Kidney glomerular epithelial cell (primary cell): Measurements from ENCODE around the gene SELE.
"Not testable (repeated sequence)": the region's sequence is repeated elsewhere in the genome, so short reads cannot be mapped to it uniquely, and the experiment has no call there.

ENCODE experiments used
- DNase-seq: peaks from one replicate; lab custom pipeline; 2025; lab: John Stamatoyannopoulos, UW

Gene SELE

DNA sequence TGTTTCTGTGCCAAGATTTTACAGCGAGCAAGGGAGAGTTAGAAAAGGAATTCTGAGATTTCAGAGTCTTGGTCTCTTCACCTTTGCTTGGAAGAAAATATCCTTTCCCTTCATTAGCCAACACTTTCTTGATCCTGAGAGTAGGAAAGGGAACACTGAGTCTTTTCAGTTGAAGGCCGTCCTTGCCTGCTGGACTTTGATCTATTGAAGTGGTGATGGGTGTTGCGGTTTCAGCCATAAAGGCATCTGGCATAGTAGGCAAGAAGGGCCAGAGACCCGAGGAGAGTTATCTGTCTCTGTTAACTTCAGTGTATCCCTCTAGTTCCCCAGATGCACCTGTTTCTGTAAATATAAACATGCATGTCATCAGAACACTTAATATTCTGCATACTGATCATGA is 9.7 kb downstream of the SELE start:
- DNase-seq: no peak

DNA sequence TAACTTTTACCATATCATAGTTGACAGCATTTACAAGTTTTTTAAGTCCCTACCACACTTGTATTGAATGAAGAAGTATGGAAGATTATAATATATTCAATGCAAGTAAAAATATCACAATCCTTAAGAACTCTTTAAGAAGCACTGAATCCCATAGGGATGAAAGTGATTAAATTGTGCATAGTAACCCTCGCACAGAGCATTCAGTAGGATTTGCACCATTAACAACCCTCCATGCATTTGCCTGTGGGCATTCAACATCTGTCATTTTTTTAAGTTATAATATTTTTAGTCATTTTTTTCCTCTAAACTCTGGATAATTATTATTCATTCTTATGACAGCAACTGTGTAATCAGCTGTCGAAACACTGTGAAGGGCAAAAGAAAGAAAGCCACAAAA is 10.1 kb downstream of the SELE start:
- DNase-seq: no peak

DNA sequence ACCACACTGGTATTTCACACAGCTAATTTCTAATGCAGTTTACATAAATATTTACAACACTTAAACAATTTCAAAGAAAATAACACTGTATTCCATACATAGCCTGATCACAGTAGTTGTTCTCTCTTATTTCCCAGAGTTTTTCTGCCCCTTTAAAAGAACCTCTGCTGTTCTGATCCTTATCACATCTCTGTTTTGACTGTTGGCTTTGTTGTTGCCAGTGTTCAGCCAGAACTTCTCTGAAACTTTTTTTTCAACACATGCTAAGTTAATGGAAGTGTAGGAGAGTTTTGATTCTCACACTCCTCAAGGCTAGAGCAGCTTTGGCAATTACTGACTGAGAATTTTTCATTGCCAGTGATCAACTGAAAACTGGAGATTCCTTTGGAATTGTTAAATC is 11.1 kb downstream of the SELE start:
- DNase-seq: no peak

DNA sequence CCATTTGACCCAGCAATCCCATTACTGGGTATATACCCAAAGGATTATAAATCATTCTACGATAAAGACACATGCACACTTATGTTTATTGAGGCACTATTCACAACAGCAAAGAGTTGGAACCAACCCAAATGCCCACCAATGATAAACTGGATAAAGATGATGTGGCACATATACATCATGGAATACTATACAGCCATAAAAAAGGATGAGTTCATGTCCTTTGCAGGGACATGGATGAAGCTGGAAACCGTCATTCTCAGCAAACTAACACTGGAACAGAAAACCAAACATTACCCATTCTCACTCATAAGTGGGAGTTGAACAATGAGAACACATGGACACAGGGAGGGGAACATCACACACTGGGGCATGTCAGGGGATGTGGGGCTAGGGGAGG is 18.8 kb downstream of the SELE start:
- DNase-seq: not testable (repeated sequence)

DNA sequence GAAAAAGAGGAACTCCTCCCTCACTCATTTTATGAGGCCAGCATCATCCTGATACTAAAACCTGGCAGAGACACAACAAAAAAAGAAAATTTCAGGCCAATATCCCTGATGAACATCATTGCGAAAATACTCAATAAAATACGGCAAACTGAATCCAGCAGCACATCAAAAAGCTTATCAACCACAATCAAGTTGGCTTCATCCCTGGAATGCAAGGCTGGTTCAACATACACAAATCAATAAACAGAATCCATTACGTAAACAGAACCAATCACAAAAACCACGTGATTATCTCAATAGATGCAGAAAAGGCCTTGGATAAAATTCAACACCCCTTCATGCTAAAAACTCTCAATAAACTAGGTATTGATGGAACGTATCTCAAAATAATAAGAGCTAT is 20.8 kb downstream of the SELE start:
- DNase-seq: not testable (repeated sequence)

DNA sequence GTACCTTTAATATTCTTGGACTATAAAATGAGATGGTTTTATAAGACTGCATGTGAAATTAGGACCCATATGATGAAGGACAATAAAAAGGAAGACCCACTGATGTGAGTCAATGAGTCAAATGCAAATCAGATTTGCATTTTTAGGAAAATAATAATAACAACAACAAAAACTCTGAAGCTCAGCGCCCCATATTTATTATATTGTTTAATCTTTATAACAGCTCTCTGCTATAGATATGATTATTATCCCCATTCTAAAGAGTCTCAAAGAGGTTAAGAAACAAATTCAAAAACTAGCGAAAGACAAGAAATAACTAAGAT is 21.6 kb downstream of the SELE start:
- DNase-seq: no peak

DNA sequence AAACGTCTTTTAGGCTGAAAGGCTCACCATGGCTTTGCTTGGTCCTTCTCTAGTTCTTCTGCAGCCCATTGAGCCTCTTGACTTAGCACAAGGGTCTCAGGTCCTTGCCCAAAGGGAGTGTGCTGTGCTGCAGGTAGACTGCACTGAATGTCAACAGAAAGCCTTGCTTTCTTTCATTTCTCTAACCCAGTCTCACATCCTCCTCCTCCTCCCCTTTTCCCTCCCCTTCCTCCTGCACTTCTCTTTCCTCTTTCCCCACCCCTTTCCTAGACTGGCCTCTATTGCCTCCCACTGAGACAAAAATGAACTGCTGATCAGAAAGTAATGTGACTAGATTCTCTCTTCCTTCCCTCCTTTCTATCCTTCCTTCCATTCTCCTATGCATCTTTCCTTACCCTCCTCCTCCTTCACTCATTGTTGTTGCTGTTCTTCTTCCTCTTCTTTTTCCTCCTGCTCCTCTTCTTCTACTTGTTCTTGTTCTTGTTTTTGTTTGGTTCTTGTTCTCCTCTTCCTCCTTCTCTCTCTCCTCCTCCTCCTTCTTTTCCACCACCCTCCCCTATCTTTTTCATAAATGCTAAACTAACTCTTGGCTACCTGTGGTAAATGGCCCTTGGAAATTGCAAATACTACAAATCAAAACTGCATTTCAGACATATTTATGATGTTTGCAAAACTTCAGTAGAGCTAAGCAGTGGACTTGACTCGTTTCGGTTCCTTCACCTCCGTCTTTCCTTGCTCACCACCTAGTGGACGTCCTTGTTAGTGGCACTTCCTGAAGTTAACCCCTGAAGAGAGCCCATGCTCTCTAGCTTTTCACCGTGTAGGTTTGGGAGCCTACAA is 22.2 kb downstream of the SELE start, which contains the start of gene SELL:
SELL (minus strand) TSS at position 152 of the 840 bp plus-strand sequence; CDS start at position 30, 122 bp downstream.
- peak; percentile 67 for DNase-seq

DNA sequence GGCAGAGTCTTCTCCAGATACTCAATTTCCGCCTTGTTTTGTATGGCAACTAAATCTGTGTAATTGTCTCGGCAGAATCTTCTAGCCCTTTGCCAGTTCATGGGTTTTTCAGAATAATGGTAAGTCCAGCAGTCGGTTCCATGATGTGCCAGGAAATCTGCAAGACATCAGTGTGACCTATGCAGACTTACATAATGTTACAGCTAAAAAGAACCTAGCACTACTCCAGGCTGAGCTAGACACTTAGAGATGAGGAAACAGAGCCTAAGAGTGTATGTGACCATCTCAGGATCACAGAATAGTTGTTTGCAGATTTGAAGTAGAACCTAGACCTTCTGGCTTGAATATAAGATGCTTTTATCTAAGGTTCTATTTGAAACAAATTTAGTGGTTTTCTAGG is 25.2 kb downstream of the SELE start:
- DNase-seq: no peak

DNA sequence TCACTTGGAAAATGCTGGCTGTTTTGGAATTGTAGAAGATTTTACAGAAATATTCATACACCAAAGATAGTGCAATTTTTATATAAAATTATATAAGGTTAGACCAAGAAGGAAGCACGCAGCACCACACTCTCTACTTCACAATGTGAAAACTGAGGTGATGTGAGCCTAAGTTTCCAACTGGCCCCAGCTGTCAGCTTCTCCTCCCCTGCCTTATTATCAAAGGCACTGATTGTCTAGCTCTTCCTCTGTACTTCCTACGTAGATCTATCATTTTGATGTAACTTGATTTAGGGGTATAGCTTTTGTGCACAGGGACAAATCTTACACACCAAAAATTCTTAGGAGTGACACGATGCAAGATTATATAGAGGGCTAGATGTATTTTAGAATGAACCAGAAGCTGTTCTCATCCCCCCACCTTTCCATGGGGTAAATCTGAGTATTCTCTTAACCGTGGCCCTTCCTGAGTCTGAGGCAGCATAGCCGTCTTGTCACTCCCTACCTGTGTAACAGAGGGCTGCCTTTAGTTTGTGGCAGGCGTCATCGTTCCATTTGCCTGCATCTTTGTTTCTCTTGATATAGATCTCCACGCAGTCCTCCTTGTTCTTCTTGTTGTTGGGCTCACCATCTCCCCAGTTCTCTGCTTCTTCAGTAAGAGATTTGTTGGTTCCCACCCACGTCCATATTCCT is 25.8 kb downstream of the SELE start:
- no peak for DNase-seq

DNA sequence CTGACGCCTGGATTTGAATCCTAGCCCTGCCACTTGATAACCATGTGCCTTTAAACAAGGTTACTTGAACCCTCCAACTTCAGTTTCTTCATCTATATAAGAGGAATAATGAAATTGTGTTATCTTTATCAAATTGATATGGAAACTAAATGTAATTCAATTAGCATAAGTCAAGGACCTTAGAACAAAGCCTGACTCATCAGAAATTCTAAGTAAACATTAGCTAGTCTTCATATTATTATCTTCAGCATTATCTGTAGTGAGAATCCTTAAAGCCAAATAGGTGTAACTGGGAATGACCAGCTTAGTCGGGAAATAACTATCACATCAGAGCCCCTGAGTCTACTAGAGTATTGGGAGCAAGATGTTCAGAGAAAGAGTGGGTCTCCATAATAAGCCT is 29.1 kb downstream of the SELE start:
- no peak for DNase-seq

DNA sequence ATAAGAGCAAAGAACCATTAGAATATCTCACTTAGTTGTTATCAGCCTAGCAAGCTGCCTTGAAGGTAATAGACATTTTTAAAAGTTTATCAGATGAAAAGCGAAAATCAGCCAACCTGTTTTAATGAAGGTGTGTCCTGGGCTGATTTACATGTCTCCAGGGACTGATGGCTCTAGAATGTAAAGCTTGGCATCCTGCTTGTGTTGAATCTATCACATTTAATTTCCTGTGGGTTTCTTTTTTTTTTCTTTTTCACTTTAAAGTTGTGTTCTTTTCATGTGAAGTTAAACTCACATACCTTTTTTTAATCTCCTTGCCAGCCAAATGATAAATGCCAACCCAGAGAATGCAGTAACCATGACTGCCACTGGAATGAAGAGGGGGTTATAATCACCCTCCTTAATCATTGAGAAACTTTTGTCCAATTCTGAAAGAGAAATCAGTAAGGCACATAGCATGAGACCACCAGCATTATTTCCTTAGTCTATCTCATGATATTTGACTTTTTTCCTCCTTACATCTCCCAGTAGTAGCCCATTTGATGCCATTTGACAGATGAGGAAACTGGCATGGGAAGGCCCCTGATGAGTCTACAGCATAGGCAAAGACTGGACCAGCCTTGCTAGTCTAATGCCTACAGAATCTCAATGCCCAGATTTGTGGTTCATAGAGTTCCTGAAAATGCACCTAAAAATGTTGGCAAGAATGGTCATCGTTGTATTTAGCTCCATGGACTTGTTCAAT is 32.4 kb downstream of the SELE start:
- DNase-seq: no peak

DNA sequence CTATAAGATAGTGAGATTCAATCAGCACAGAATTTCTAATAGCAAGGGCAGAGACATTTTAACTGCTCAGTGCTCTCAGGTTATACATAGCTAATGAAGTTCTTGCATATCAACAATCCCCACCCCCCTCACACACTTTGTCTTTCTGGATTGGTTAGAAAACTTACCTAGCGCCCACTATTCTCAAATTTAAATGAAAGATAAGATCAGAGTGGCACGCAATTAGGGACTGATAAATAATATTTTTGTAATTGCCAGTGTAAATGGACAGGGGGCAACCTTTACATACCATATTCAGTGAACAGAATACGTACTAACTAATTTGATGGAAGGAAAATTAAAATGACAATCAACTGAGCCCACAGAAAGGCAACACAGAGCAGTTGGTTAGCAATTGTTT is 34.2 kb downstream of the SELE start:
- no peak for DNase-seq

DNA sequence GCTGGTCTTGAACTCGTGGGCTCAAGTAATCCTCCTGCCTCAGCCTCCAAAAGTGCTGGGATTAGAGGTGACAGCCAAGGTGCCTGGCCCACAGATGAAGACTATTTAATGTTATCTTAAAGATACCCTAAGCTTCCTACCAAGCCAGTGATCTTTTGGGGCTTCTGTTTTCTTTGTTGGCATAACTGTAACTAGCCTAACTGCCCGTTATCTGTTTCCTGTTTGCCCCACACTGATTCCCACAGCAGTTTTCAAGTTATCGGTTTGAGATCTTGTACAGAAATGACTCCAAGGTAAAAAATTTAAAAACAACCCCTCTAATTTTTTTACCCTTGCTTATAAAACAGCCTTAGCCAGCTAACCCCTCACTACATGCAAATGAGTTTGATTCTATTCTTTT is 34.9 kb downstream of the SELE start:
- no peak for DNase-seq

DNA sequence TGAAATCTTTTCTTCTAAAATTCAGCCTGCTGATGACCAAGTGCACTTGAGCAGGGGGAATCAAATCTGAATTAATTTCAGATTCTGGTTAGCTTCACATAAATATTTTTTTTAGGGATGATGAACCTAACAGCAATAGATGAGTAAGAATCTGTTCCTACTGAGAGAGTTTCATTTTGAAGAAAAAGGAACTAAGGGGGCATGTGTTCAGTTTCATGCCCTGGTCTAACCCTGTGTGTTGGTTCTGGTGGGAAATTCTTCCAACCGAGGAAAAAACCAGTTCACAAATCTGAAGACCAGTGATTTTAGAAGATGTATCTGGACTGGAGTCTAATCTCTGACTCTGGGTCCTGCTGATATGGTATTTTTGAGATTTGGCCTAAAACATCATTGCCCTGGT is 36.1 kb downstream of the SELE start:
- no peak for DNase-seq

DNA sequence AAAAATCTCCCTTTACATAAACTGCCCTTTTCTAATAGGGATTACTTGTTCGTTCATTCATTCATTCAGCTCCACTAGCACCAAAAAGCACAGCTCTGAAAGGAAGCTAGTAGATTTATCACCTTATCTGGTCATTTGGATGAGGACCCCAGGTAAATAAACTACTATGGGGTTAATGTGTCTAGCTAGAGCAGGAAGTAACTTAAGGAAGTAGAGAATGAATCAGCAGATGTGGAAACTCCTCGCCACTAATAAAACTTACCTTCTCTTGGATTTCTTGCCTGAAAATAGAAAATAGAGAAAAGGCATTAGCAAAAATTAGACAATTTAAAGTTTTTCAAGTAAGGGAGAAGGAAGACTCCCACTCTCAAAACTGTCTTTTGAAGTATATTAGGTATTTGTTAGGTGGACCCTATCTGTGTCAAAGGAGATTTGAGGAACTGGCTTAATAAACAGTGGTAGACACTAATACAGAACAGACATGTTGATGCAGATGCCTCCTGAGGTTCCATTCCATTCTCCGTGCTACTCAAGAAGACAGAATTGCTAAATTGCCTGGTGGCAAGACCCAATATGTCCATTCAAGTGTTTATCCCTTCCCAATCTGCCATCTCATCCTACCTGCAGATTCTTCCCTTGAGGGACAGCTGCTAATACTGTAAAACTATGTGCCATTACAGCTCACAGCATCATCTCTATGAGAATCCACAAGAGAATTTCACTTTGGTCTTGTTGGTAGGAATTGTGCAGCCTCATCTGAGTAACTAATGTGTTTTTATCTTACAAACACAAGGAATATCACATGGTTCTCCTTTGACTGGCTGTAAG is 37.4 kb downstream of the SELE start:
- DNase-seq: peak; percentile 1

DNA sequence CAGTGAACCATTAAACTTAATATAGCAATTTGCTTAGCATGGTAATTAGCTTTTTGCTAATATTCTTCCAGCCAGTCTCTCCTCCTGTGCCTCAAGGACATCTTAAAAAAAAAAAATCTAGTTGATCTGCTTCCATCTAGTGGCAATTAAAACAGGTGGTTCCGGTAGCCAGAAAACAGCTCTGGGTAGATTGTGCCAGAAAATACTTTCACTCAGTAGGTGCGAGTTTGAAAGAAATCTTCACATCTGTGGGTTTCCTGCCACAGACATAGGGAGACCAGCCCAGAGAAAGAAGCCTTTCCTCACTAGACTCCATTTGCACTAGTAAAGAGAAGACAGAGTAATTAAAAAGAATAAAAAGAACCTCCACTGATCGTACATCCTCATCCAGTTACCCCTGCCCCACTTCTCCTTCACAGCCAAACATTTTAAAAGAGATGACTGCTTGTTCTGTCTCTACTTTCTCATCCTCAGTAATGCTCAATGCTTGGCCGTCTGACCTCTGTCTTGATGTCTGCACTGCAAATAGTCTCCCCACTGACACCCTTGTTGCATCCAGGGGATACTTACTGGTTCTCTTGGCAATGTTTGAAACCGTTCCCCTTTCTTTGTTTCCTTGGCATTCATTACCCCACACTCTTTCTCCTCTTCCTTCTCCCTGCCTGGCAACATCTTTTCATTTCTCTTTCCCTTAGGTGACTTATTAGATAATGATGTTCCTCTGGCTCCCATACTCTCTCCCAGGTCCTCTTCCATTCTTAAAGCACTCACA is 39.4 kb downstream of the SELE start:
- DNase-seq: no peak

DNA sequence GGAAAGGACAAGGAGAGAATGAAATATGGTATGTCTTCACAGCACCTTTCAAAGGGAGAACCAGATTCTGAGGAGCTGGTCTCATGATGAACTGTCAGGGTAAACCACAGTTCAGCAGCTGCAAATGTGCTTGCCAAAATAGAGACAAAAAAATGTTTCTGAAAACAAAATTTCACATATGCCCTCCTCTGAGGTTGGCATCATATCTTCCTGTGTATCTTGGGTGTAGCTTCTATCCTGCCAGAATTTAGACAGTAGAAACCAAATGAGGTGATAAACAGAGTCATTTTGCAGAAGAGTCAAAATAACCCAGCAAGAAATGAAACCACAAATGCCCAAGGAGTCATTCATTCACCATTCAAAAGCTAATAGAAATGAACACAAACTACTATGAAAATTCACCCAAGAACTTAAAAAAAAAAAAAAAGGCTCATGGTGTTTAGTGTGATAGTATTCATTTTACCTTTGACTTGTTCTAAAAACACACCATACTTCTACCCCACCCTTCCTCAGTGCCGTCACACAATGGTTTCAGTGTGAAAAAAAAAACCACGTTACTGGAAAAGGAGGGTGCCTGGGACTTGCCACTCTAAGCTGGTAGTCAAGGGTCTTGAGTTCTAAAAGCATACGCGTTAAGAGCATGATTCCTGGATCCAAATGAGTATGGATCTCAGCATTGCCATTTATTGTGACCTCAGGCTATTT is 41.0 kb downstream of the SELE start:
- DNase-seq: no peak

DNA sequence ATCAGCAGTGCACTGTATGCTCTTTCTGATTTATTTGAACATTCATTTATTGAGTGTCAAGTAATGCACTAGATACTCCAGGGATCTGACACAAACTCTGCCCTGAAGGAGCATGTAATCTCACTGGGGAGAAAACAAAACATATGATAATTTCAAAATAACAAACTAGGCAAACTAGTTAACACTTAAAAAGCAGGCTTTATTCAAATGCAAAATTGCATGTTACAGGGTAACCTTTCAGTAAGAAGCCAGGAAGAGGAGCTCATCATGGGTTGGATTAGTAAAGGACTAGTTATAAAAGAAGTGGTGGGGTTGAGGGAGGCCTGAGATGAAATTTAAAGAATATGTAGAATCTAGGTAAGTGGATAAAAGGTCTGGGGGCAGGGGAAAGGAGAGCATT is 43.4 kb downstream of the SELE start:
- DNase-seq: no peak

DNA sequence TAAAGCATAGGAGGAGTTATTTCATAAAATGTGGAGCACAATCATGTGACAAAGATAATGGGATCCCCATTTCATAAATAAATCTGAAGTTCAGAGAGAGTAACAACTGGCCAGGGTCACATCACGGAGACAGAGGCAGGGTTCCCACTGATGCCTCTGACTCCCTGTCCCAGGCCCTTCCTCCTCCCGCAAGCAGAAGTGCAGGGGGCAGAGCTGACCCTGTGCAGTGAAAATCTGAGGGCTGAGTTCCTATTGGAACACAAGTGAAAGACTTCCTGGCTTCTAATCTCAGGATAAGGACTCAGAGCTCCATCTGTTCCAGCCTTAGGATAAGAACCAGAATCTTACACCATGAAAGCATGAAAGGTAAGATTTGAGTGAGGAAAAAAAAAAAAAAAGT is 44.5 kb downstream of the SELE start:
- DNase-seq: no peak

DNA sequence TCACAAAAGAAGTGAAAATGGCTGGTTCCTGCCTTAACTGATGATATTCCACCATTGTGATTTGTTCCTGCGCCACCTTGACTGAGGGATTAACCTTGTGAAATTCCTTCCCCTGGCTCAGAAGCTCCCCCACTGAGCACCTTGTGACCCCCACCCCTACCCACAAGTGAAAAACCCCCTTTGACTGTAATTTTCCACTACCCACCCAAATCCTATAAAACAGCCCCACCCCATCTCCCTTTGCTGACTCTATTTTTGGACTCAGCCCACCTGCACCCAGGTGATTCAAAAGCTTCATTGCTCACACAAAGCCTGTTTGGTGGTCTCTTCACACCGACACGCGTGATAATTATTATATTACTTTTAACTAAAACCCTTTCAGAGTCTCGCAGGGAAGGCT is 45.5 kb downstream of the SELE start:
- not testable (repeated sequence) for DNase-seq

DNA sequence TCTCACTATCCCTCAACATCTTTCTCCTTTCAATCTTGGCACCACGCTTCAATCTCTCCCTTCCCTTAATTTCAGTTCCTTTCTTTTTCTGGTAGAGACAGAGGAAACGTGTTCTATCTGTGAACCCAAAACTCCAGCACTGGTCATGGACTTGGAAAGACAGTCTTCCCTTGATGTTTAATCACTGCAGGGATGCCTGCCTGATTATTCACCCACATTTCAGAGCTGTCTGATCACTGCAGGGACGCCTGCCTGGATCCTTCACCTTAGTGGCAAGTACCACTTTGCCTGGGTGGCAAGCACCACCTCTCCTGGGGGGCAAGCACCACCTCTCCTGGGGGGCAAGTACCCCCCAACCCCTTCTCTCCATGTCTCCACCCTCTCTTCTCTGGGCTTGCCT is 50.2 kb downstream of the SELE start:
- DNase-seq: no peak
